Fibroblast of the aortic adventitia (primary cell): ENCODE measurements around the gene MAPK13. TPM values are rescaled to one million over a fixed set of nuclear protein-coding genes. Genes with fewer than 3 reads are reported as not detected.
"Not testable (repeated sequence)": the region's sequence is repeated elsewhere in the genome, so short reads cannot be mapped to it uniquely, and the experiment has no call there.

ENCODE experiments used
- DNase-seq: peaks from one replicate; pipeline ENCODE4 v3.0.0-alpha.2; 2010; ENCODE audit warnings: low read depth
- H3K4me3 ChIP-seq: 2 replicates; pipeline ENCODE4 v1.5.1; 2011; ENCODE audit warnings: low read depth, mild to moderate bottlenecking, control low read depth, low read length, moderate library complexity
- CTCF ChIP-seq: IDR thresholded peaks from 2 replicates; pipeline ENCODE4 v1.5.1; 2011; ENCODE audit warnings: mild to moderate bottlenecking, low read length, control low read depth, inconsistent platforms; ENCODE audit not compliant: insufficient read depth
- total RNA-seq: library from RNA; depleted of rRNA; stranded (reverse); fragments of >200 nt; gene quantifications from 2 replicates; pipeline ENCODE4 v1.2.3, GENCODE V29; 2012; ENCODE audit warnings: low replicate concordance

MAPK13 gene
- total RNA-seq: 2.3 and 15.6 TPM in 2 replicates

- peak; percentile 54 for DNase-seq
- H3K4me3 ChIP-seq: peak within 1 kb of the TSS; percentile 37
- no peak for TF ChIP-seq CTCF
Observed at GRCh38 chr6:36129941-36130666, at the start of gene MAPK13. MAPK13 (plus strand) TSS chr6:36130513; CDS start chr6:36130583, 70 bp downstream.

GRCh38 chr6:36082318-36082717 is 48.0 kb upstream of the MAPK13 start:
- DNase-seq: no peak
- TF ChIP-seq CTCF: no peak

GRCh38 chr6:36083446-36083845 is 46.9 kb upstream of the MAPK13 start:
- TF ChIP-seq CTCF: no peak
- DNase-seq: no peak
- no peak overlapping the region for H3K4me3 ChIP-seq

More at GRCh38 chr6:36082318-36082717, 48.0 kb upstream of the MAPK13 start:
- no peak overlapping the region for H3K4me3 ChIP-seq

GRCh38 chr6:36088204-36088603 is 42.1 kb upstream of the MAPK13 start:
- H3K4me3 ChIP-seq, DNase-seq: not testable (repeated sequence)

GRCh38 chr6:36089048-36089447 is 41.3 kb upstream of the MAPK13 start:
- TF ChIP-seq CTCF: no peak
- DNase-seq: no peak
- H3K4me3 ChIP-seq: no peak overlapping the region

GRCh38 chr6:36094238-36094637 is 36.1 kb upstream of the MAPK13 start:
- TF ChIP-seq CTCF: no peak
- DNase-seq: no peak

GRCh38 chr6:36094753-36095496 is 35.4 kb upstream of the MAPK13 start:
- DNase-seq: peak; percentile 82
- no peak overlapping the region for H3K4me3 ChIP-seq
- peak; percentile 91 for TF ChIP-seq CTCF

More at GRCh38 chr6:36094238-36094637, 36.1 kb upstream of the MAPK13 start:
- no peak overlapping the region for H3K4me3 ChIP-seq
